ENCODE data around the gene PBX2. TPM values are rescaled to one million over a fixed set of nuclear protein-coding genes. Genes with fewer than 3 reads are reported as not detected.

The PBX2 gene
- total and polyA plus RNA-seq, 2 of the 4 experiments (the other 2 are of a cell fraction) = 17.7 to 56.8 TPM

GRCh38 chr6:32198345-32198696 is 8.3 kb upstream of the PBX2 start:
- CTCF ChIA-PET = no interaction called here
- Histone ChIP-seq H4K8ac (ENCODE audit: low read depth in 2 of 2, low read length in 2 of 2) (no peak overlapping the region), H3K4me2 (ENCODE audit: low read depth, low read length) (no peak overlapping the region)

More at GRCh38 chr6:32198345-32198696, 8.3 kb upstream of the PBX2 start:
- Histone ChIP-seq H3K79me1 (ENCODE audit: low read depth in 1 of 2, low read length in 2 of 2) (peaks cover 6 to 18% of the 10 kb centered on the region in 2 experiments), H3K9me1 (ENCODE audit: insufficient read depth, low read length) (peaks cover 16% of the 10 kb centered on the region), H3K36me3 (ENCODE audit: control insufficient read depth, insufficient read depth, low read length) (no peaks in the 10 kb centered on the region), H4K20me1 (ENCODE audit: insufficient read depth, low read length) (no peaks in the 10 kb centered on the region), H3K27me3 (ENCODE audit: control insufficient read depth, insufficient read depth, low read length) (peaks cover 7% of the 10 kb centered on the region; the same call in 1 of the 2 replicates), H2AK9ac (replicated peaks; ENCODE audit: low read depth, low read length, poor library complexity) (no peak overlapping the region), H3K23ac (ENCODE audit: low read depth, low read length) (no peak overlapping the region), H4K5ac (ENCODE audit: low read depth, low read length) (no peak overlapping the region), H3K4me1 (ENCODE audit: control insufficient read depth, insufficient read depth, low read length) (peaks cover 3% of the 10 kb centered on the region; the same call in 1 of the 2 replicates), H2AFZ (replicated peaks; ENCODE audit: low read length, poor library complexity) (no peak overlapping the region), H2BK15ac (ENCODE audit: low read depth, low read length) (no peak overlapping the region), H3K9me3 (ENCODE audit: control insufficient read depth, insufficient read depth, low read length) (no peaks in the 10 kb centered on the region), H2BK120ac (ENCODE audit: low read depth, low read length) (no peak overlapping the region), H2AK5ac (ENCODE audit: low read depth, low read length) (no peak overlapping the region), H3K56ac (ENCODE audit: extremely low read depth, insufficient read depth, low read length) (no peak overlapping the region), H3K4ac (ENCODE audit: low read depth, low read length) (no peak overlapping the region), H3K4me3 (ENCODE audit: insufficient read depth, low read depth, low read length) (no peak overlapping the region), H4K91ac (ENCODE audit: insufficient read depth, low read depth, low read length) (no peak overlapping the region), H2BK20ac (ENCODE audit: low read depth, low read length) (no peak overlapping the region), H3K9ac (ENCODE audit: low read depth, low read length) (no peak overlapping the region), H2BK5ac (ENCODE audit: low read depth, low read length, poor library complexity, severe bottlenecking) (no peak overlapping the region), H3K18ac (ENCODE audit: low read depth, low read length) (no peak overlapping the region), H3K14ac (replicated peaks; ENCODE audit: low read depth, low read length) (no peak overlapping the region), H3K27ac (ENCODE audit: insufficient read depth, low read length) (no peak overlapping the region)
- dilution Hi-C loops (cut with HindIII; ENCODE audit: low sequenced_read_pairs, unreplicated experiment) (no loop called here), intact Hi-C loops (cut with micrococcal nuclease) (loop anchor here (1.0 kb wide), 1 partner anchor 53 kb away; no protein-coding TSS in a partner anchor), in situ Hi-C loops (cut with MboI; ENCODE audit: low sequenced_read_pairs) (loop anchor here (25.0 kb wide), 1 partner anchor 764 kb away; the partner anchor contains the start of genes BRD2 and HLA-DMA)
- TF ChIP-seq CEBPB (IDR thresholded peaks at IDR 0.05; ENCODE audit: low read depth, low read length) = no peak
- TF ChIP-seq RAD21 (IDR thresholded peaks at IDR 0.05; ENCODE audit: low read length) = no peak
- TF ChIP-seq ELK1 (IDR thresholded peaks at IDR 0.05; ENCODE audit: borderline replicate concordance, low read depth, low read length) = no peak
- no peak for TF ChIP-seq MAFK (IDR thresholded peaks at IDR 0.05; ENCODE audit: low read depth, low read length)
- no peak for TF ChIP-seq MAZ (IDR thresholded peaks at IDR 0.05; ENCODE audit: borderline replicate concordance, low read depth, low read length)
- no peak for TF ChIP-seq RFX5 (IDR thresholded peaks at IDR 0.05; ENCODE audit: low read depth, low read length)
- no peak for TF ChIP-seq RCOR1 (IDR thresholded peaks at IDR 0.05; ENCODE audit: insufficient replicate concordance, low read length)
- TF ChIP-seq FOS (IDR thresholded peaks at IDR 0.05; ENCODE audit: low read depth, low read length) = no peak
- TF ChIP-seq USF2 (IDR thresholded peaks at IDR 0.05; ENCODE audit: low read depth, low read length) = no peak
- DNase-seq (no peak), ATAC-seq (ENCODE audit: low read depth) (no peak)
- no CpG with 5 or more reads among the region's 3 CpGs for WGBS, 2 experiments (ENCODE audit: extremely low coverage in 2 of 2, insufficient read length in 1 of 2)
- BruUV-seq (replicated peaks) = no TSS peak
- POLR2A ChIA-PET (ENCODE audit: unreplicated experiment) = no interaction called here
